ENCODE measurements around the gene VENTX. TPM values are rescaled to one million over a fixed set of nuclear protein-coding genes. Genes with fewer than 3 reads are reported as not detected.
"Not testable (repeated sequence)": the region's sequence is repeated elsewhere in the genome, so short reads cannot be mapped to it uniquely, and the experiment has no call there.

Gene VENTX
- total RNA-seq, 4 donors from 2014 or later: 0.13 to 0.95 (median 0.82) TPM; not detected in 1

- TF ChIP-seq CTCF (IDR thresholded peaks at IDR 0.05): no peak
- TF ChIP-seq POLR2A (IDR thresholded peaks at IDR 0.05): no peak
- Histone ChIP-seq H3K36me3 (no peaks in the 10 kb centered on the region), H3K27me3 (peaks cover 16 to 100% (median 22%) of the 10 kb centered on the region in 4 donors), H3K27ac (no peak overlapping the region), H3K4me3 (no peak overlapping the region), H3K9me3 (no peaks in the 10 kb centered on the region), H3K4me1 (peaks cover 9 to 37% (median 28%) of the 10 kb centered on the region in 3 donors)
- 13 to 47% methylated on average over 3 to 4 of the region's 11 CpGs for WGBS, 2 donors
- intact Hi-C loops (cut with DNase I): no loop called here
- DNase-seq: no peak
Measured at GRCh38 chr10:133231946-133232574, 5.6 kb upstream of the VENTX start.

- H3K27me3 ChIP-seq: peaks cover 23 to 100% (median 33%) of the 10 kb centered on the region in 4 donors
- intact Hi-C loops (cut with DNase I); H3K27ac ChIP-seq; H3K36me3 ChIP-seq; H3K4me3 ChIP-seq; H3K9me3 ChIP-seq; DNase-seq: not testable (repeated sequence)
- peaks cover 9 to 45% (median 31%) of the 10 kb centered on the region in 3 donors for H3K4me1 ChIP-seq
- WGBS, 2 donors: 37 to 52% methylated on average over 6 to 8 of the region's 10 CpGs
Measured at GRCh38 chr10:133234796-133235195, 2.9 kb upstream of the VENTX start.

- 0% methylated on average over 1 to 2 of the region's 48 CpGs for WGBS, 2 donors
- Histone ChIP-seq H3K4me1 (peaks cover 9 to 41% (median 26%) of the 10 kb centered on the region in 3 donors), H3K27ac (peak overlapping the region in 2 of 4 donors; percentile 36 to 66), H3K36me3 (no peaks in the 10 kb centered on the region), H3K27me3 (peaks cover 22 to 100% (median 35%) of the 10 kb centered on the region in 4 donors), H3K4me3 (peak overlapping the region in 3 of 4 donors; percentile 2 to 54 (median 34)), H3K9me3 (no peaks in the 10 kb centered on the region)
- intact Hi-C loops (cut with DNase I): no loop called here
- TF ChIP-seq CTCF (IDR thresholded peaks at IDR 0.05): no peak
- DNase-seq: no peak
Measured at GRCh38 chr10:133235265-133235855, 2.3 kb upstream of the VENTX start.

DNA sequence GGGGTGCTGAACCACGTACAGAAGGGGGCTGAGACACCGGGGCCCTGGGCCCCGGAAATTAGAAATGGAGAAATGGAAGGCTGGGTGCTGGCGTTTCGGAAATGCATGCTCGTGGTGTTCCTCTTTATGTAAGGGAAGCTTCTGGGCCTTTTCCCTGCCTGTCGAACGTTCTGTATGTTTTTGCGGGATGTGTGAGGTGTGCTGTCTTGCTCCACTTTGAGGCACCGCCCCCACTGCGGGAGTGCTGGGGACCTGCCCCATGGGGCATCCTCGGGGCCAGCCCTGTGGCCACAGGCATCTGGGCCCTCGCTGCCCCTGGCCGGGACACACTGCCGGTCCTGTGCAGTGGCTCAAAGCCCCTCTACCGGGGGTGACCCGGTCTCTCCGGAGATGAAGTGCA lies 1.7 kb upstream of the VENTX start:
- DNase-seq: no peak
- Histone ChIP-seq H3K9me3 (no peaks in the 10 kb centered on the region), H3K27ac (peak overlapping the region in 1 of 4 donors; percentile 36), H3K36me3 (no peaks in the 10 kb centered on the region), H3K27me3 (peaks cover 22 to 100% (median 35%) of the 10 kb centered on the region in 4 donors), H3K4me1 (peaks cover 9 to 40% (median 21%) of the 10 kb centered on the region in 3 donors), H3K4me3 (peak overlapping the region in 2 of 4 donors; percentile 34 to 54)
- 0% methylated on average over 5 to 6 of the region's 18 CpGs for WGBS, 2 donors
- no peak for TF ChIP-seq POLR2A (IDR thresholded peaks at IDR 0.05)
- no peak for TF ChIP-seq CTCF (IDR thresholded peaks at IDR 0.05)
- intact Hi-C loops (cut with DNase I): no loop called here

DNA sequence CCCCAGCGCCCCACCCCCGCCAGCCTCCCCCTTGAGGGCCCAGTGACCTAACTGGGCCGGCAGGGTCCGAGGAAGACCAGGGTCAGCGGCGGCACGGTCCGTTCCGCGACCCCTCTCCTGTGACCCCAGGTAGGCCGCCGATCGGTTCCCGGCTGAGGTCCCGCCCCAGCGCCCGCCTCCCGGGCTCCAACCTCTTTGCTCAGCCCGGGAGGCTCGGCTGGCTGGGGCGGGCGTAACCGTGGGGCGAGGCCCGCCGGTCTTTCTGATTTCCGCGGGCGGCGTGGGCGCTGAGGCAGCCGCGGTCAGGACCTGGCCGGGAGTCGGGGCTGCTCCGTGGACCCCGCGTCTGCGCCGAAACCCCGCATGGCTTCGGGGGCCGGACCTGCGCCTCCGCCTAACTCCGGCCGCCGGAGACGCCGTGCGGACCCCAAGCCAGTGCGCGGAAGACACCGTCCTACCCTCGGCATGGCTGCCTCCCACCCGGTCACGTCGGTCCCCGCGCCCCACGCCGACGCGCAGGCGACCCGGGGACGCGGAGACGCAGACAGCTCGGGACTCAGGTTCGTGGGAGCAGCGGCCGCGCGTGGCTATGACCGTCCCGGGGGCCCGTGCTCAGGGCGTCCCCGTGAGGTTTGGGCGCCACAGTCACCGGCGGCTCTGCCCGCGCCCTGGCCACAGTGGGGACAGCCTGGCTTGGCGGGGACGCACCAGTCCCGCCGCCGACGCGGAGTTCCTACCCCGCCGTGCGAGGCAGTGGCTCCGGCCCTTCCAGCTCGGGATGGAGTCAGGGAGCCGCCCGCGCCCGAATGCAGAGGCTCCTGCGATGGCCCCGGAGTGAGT lies 1.0 kb upstream of the VENTX start:
- intact Hi-C loops (cut with DNase I): no loop called here
- Histone ChIP-seq H3K27me3 (peaks cover 22 to 100% (median 32%) of the 10 kb centered on the region in 4 donors), H3K27ac (peak overlapping the region in 1 of 4 donors; percentile 36), H3K9me3 (no peaks in the 10 kb centered on the region), H3K4me3 (peak overlapping the region in 2 of 4 donors; percentile 34 to 54), H3K36me3 (no peaks in the 10 kb centered on the region), H3K4me1 (peaks cover 9 to 44% (median 16%) of the 10 kb centered on the region in 3 donors)
- no peak for TF ChIP-seq CTCF (IDR thresholded peaks at IDR 0.05)
- TF ChIP-seq POLR2A (IDR thresholded peaks at IDR 0.05): no peak
- 8% methylated on average over 9 of the region's 103 CpGs; no CpG with 5 or more reads in 1 of the 2 donors for WGBS, 2 donors
- DNase-seq: no peak
